HCT116 (cell line): Measurements from ENCODE around the gene THOP1. TPM values are rescaled to one million over a fixed set of nuclear protein-coding genes. Genes with fewer than 3 reads are reported as not detected.

Experiments
- ATAC-seq: fragments of 200-7000 bp; cut with Tn5 transposase; 2 replicates; pipeline ENCODE4 v1.9.1; 2020; ENCODE audit warnings: mild to moderate bottlenecking, moderate library complexity
- BruUV-seq: library from RNA; stranded (reverse); fragments of 400-500 nt; replicated peaks from 2 replicates; lab custom pipeline; 2021; lab: Mats Ljungman, UMichigan
- CTCF ChIA-PET: fragments of 300-600 bp; sonication (Branson Sonifier 250); formaldehyde crosslinking; loops from one replicate; lab custom pipeline; 2021; ENCODE audit warnings: antibody characterized with exemption; lab: Charles Lee
- POLR2A ChIA-PET: fragments of 300-600, 350-600 bp; sonication (Branson Sonifier 250); formaldehyde crosslinking; loops from one replicate; lab custom pipeline; 2021; ENCODE audit warnings: antibody characterized with exemption; lab: Charles Lee
- RAD21 ChIA-PET, 2 experiments: fragments of 300-600 bp; sonication (Branson Sonifier 250); formaldehyde crosslinking; loops; one replicate each; lab custom pipeline; 2023; ENCODE audit warnings: low total read pairs in 2 of 2; ENCODE audit not compliant: uncharacterized antibody in 2 of 2, unreplicated experiment in 2 of 2, low non-redundant PET in 1 of 2; lab: Charles Lee
- DNase-seq: peaks from one replicate; pipeline ENCODE4 v3.0.0-alpha.2; 2010; ENCODE audit warnings: low read depth, low spot score
- H2AFZ ChIP-seq: fragments of 200-600 bp; shearing (Covaris generic), sonication (generic); 2 replicates; pipeline ENCODE4 v1.6.1; 2017; ENCODE audit warnings: low read depth, mixed run types, mixed read lengths, antibody characterized with exemption, low read length; ENCODE audit not compliant: poor library complexity, severe bottlenecking
- H3K27ac ChIP-seq: 2 replicates; pipeline ENCODE4 v1.5.1; 2012; ENCODE audit warnings: low read depth, low read length
- H3K27me3 ChIP-seq: fragments of 200-600 bp; sonication (generic); 2 replicates; pipeline ENCODE4 v1.6.1; 2016; ENCODE audit warnings: mixed run types, low read length, mixed read lengths; ENCODE audit not compliant: insufficient read depth
- H3K36me3 ChIP-seq, 2 experiments: fragments of 200-500 bp in 1 of 2; fragments of 200-600 bp in 1 of 2; sonication (Bioruptor generic) in 1 of 2; sonication (generic) in 1 of 2; 2 replicates each; pipeline versions ENCODE4 v1.5.1 to v1.6.1; 2014 to 2016; ENCODE audit warnings: low read length in 2 of 2, inconsistent platforms in 1 of 2, mixed read lengths in 1 of 2, mixed run types in 1 of 2; ENCODE audit not compliant: insufficient read depth in 2 of 2, control insufficient read depth in 1 of 2
- H3K4me1 ChIP-seq, 2 experiments: fragments of 200-600 bp in 1 of 2; sonication (generic) in 1 of 2; 2 replicates each; pipeline versions ENCODE4 v1.5.1 to v1.6.1; 2012 to 2017; ENCODE audit warnings: low read length in 2 of 2, inconsistent platforms in 1 of 2, mild to moderate bottlenecking in 1 of 2, mixed read lengths in 1 of 2, mixed run types in 1 of 2, moderate library complexity in 1 of 2; ENCODE audit not compliant: insufficient read depth in 2 of 2, control insufficient read depth in 1 of 2
- H3K4me2 ChIP-seq: fragments of 200-600 bp; sonication (generic); 2 replicates; pipeline ENCODE4 v1.6.1; 2017; ENCODE audit warnings: mixed run types, low read length, mixed read lengths
- H3K4me3 ChIP-seq, 2 experiments: fragments of 200-600 bp in 1 of 2; sonication (generic) in 1 of 2; replicated peaks in 1 of 2; 2 replicates each; pipeline ENCODE4 v1.5.1; 2011 to 2016; ENCODE audit warnings: low read length in 2 of 2, control low read depth in 1 of 2, low read depth in 1 of 2, mild to moderate bottlenecking in 1 of 2, mixed read lengths in 1 of 2, mixed run types in 1 of 2
- H3K79me2 ChIP-seq: fragments of 200-600 bp; sonication (generic); 2 replicates; pipeline ENCODE4 v1.6.1; 2017; ENCODE audit warnings: mild to moderate bottlenecking, mixed run types, low read length, moderate library complexity, mixed read lengths; ENCODE audit not compliant: insufficient read depth
- H3K9ac ChIP-seq: fragments of 200-600 bp; sonication (generic); 2 replicates; pipeline ENCODE4 v1.6.1; 2016; ENCODE audit warnings: low read length, mixed read lengths
- H3K9me2 ChIP-seq: fragments of 200-600 bp; sonication (generic), shearing (Covaris generic); 2 replicates; pipeline ENCODE4 v1.6.1; 2017; ENCODE audit warnings: mixed run types, mild to moderate bottlenecking, moderate library complexity; ENCODE audit not compliant: insufficient read depth
- H3K9me3 ChIP-seq, 2 experiments: fragments of 200-500 bp in 1 of 2; fragments of 200-600 bp in 1 of 2; sonication (Bioruptor generic) in 1 of 2; sonication (generic) in 1 of 2; 2 replicates each; pipeline ENCODE4 v1.6.1; 2014 to 2017; ENCODE audit warnings: low read length in 2 of 2, mixed read lengths in 2 of 2, inconsistent platforms in 1 of 2, low read depth in 1 of 2, mild to moderate bottlenecking in 1 of 2, mixed run types in 1 of 2, moderate library complexity in 1 of 2; ENCODE audit not compliant: control insufficient read depth in 1 of 2, insufficient read depth in 1 of 2
- H4K20me1 ChIP-seq: fragments of 200-600 bp; sonication (generic), shearing (Covaris generic); 2 replicates; pipeline ENCODE4 v1.6.1; 2017; ENCODE audit warnings: mixed run types, mild to moderate bottlenecking, moderate library complexity; ENCODE audit not compliant: insufficient read depth
- CBX3 ChIP-seq: IDR thresholded peaks from 2 replicates; pipeline ENCODE4 v1.6.1; 2012; ENCODE audit warnings: low read depth
- CTCF ChIP-seq, 3 experiments: fragments of 200-600 bp in 1 of 3; sonication (generic) in 1 of 3; IDR thresholded peaks in 2 of 3; conservative IDR thresholded peaks in 1 of 3; 2 replicates each; pipeline ENCODE4 v1.5.1; 2012 to 2017; ENCODE audit warnings: low read depth in 2 of 3, low read length in 2 of 3, antibody characterized with exemption in 1 of 3, borderline replicate concordance in 1 of 3, control low read depth in 1 of 3, mild to moderate bottlenecking in 1 of 3, mixed read lengths in 1 of 3, mixed run types in 1 of 3, moderate library complexity in 1 of 3; ENCODE audit not compliant: insufficient read depth in 1 of 3
- EGR1 ChIP-seq: IDR thresholded peaks from 2 replicates; pipeline ENCODE4 v1.6.1; 2012; ENCODE audit warnings: low read depth
- ELF1 ChIP-seq: IDR thresholded peaks from 2 replicates; pipeline ENCODE4 v1.6.1; 2012; ENCODE audit warnings: low read depth, borderline replicate concordance
- EZH2phosphoT487 ChIP-seq: fragments of 200-600 bp; IDR thresholded peaks from 2 replicates; pipeline ENCODE4 v1.6.1; 2018; ENCODE audit warnings: antibody characterized with exemption, borderline replicate concordance
- MAX ChIP-seq: IDR thresholded peaks from 2 replicates; pipeline ENCODE4 v1.6.1; 2012
- POLR2AphosphoS5 ChIP-seq: IDR thresholded peaks from 2 replicates; pipeline ENCODE4 v1.6.1; 2011; ENCODE audit warnings: mild to moderate bottlenecking, low read depth, low read length, moderate library complexity
- RAD21 ChIP-seq: IDR thresholded peaks from 2 replicates; pipeline ENCODE4 v1.6.1; 2012; ENCODE audit warnings: low read depth, mild to moderate bottlenecking
- SP1 ChIP-seq: IDR thresholded peaks from 2 replicates; pipeline ENCODE4 v1.6.1; 2012; ENCODE audit warnings: low read depth
- TCF7L2 ChIP-seq: IDR thresholded peaks from 2 replicates; pipeline ENCODE4 v1.7.0; 2011; ENCODE audit warnings: borderline replicate concordance, inconsistent platforms; ENCODE audit not compliant: insufficient read depth, insufficient read length; ENCODE audit errors: extremely low read depth
- ZBTB33 ChIP-seq: IDR thresholded peaks from 2 replicates; pipeline ENCODE4 v1.6.1; 2011; ENCODE audit warnings: mild to moderate bottlenecking, low read length, moderate library complexity; ENCODE audit not compliant: insufficient replicate concordance; ENCODE audit errors: extremely low read depth
- ZFX ChIP-seq: fragments of 450-650 bp; IDR thresholded peaks from 2 replicates; pipeline ENCODE4 v1.6.1; 2017
- intact Hi-C: fragments of 100-400 bp; cut with micrococcal nuclease; formaldehyde crosslinking; loops from 2 replicates; pipeline ENCODE4 v1.10.0; 2022
- total RNA-seq: library from RNA; stranded (reverse); gene quantifications from one replicate; pipeline ENCODE4 v1.2.1, GENCODE V29; 2021; ENCODE audit not compliant: unreplicated experiment

The THOP1 gene
- total RNA-seq, 1 experiment from 2014 or later = 201 TPM

GRCh38 chr19:2793126-2793525, 7.8 kb downstream of the THOP1 start:
- H4K20me1 ChIP-seq = no peaks in the 10 kb centered on the region
- H3K4me2 ChIP-seq = no peak overlapping the region
- peaks cover 57% of the 10 kb centered on the region for H3K79me2 ChIP-seq
- intact Hi-C loops = no loop called here
- H3K27me3 ChIP-seq = no peaks in the 10 kb centered on the region
- H3K4me3 ChIP-seq = no peak overlapping the region
- CTCF ChIA-PET = no interaction called here
- no peak overlapping the region for H3K9ac ChIP-seq
- no peaks in the 10 kb centered on the region for H3K9me2 ChIP-seq
- no peak overlapping the region for H2AFZ ChIP-seq
- DNase-seq = no peak
- no peaks in the 10 kb centered on the region for H3K9me3 ChIP-seq
- TF ChIP-seq EGR1 (no peak), TCF7L2 (no peak), ZFX (no peak), SP1 (no peak), EZH2phosphoT487 (no peak), CTCF (IDR thresholded peaks at IDR 0.05 in 2 of 3, conservative IDR thresholded peaks at IDR 0.05 in 1 of 3; ENCODE audit: borderline replicate concordance in 1 of 3, insufficient read depth in 1 of 3, low read depth in 2 of 3, low read length in 2 of 3) (no peak), MAX (no peak), ELF1 (no peak)
- TF ChIP-seq, all 23 proteins: peak for 0
- no peak for ATAC-seq
- no peak overlapping the region for H3K27ac ChIP-seq
- H3K4me1 ChIP-seq = no peaks in the 10 kb centered on the region
- peaks cover 30 to 49% of the 10 kb centered on the region in 2 experiments; a peak in 3 of 4 replicates for H3K36me3 ChIP-seq
- RAD21 ChIA-PET = no interaction called here
- POLR2A ChIA-PET = no interaction called here
- no TSS peak for BruUV-seq

DNA sequence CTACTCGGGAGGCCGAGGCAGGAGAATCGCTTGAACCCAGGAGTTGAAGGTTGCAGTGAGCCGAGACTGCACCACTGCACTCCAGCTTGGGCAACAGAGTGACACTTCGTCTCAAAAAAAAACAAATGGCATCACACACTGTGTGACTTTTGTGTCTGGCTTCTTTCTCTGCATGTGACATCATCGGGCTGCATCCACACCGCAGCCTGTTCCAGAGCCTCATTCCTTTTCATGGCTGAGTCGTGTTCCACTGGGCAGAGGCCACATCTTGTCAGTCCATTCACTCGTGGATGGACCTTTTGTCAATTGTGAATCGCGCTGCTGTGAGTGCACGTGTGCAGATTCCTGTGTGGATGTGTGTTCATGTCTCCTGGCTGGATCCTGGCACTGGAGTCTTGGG, 8.3 kb downstream of the THOP1 start:
- Histone ChIP-seq H3K27ac (no peak overlapping the region), H3K79me2 (peaks cover 56% of the 10 kb centered on the region), H3K9me3 (no peaks in the 10 kb centered on the region), H3K9me2 (no peaks in the 10 kb centered on the region), H3K27me3 (no peaks in the 10 kb centered on the region), H2AFZ (no peak overlapping the region), H4K20me1 (no peaks in the 10 kb centered on the region), H3K4me1 (peaks cover 0 to 4% of the 10 kb centered on the region in 2 experiments; a peak in 2 of 4 replicates), H3K9ac (no peak overlapping the region), H3K4me2 (no peak overlapping the region), H3K4me3 (no peak overlapping the region), H3K36me3 (peaks cover 30 to 51% of the 10 kb centered on the region in 2 experiments; a peak in 3 of 4 replicates)
- DNase-seq (no peak), ATAC-seq (no peak)
- ChIA-PET RAD21 (no interaction called here), POLR2A (interaction anchor here (0.7 kb wide), 1 partner anchor 8 kb away, joined by 3 read pairs; the partner anchor contains the start of gene THOP1), CTCF (no interaction called here)
- intact Hi-C loops = no loop called here
- no TSS peak for BruUV-seq
- no peak for TF ChIP-seq CBX3
- TF ChIP-seq TCF7L2 = no peak
- TF ChIP-seq ZBTB33 = no peak
- no peak for TF ChIP-seq EZH2phosphoT487
- TF ChIP-seq POLR2AphosphoS5 = no peak
- no peak for TF ChIP-seq RAD21
